ENCODE data around the gene VWA3B.

- no peak for TF ChIP-seq EZH2phosphoT487 (IDR thresholded peaks at IDR 0.05; ENCODE audit: borderline replicate concordance, low read depth, low read length)
- TF ChIP-seq, protein P1, sequence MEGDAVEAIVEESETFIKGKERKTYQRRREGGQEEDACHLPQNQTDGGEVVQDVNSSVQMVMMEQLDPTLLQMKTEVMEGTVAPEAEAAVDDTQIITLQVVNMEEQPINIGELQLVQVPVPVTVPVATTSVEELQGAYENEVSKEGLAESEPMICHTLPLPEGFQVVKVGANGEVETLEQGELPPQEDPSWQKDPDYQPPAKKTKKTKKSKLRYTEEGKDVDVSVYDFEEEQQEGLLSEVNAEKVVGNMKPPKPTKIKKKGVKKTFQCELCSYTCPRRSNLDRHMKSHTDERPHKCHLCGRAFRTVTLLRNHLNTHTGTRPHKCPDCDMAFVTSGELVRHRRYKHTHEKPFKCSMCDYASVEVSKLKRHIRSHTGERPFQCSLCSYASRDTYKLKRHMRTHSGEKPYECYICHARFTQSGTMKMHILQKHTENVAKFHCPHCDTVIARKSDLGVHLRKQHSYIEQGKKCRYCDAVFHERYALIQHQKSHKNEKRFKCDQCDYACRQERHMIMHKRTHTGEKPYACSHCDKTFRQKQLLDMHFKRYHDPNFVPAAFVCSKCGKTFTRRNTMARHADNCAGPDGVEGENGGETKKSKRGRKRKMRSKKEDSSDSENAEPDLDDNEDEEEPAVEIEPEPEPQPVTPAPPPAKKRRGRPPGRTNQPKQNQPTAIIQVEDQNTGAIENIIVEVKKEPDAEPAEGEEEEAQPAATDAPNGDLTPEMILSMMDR (conservative IDR thresholded peaks at IDR 0.05; ENCODE audit: low read length), result no peak
Observed at GRCh38 chr2:98172150-98172765, 85.3 kb downstream of the VWA3B start.
